ENCODE measurements around the gene PRKAR2B.

GRCh38 chr7:107161415-107161814, 116.9 kb downstream of the PRKAR2B start:
- TF ChIP-seq CTCF (IDR thresholded peaks at IDR 0.05), result no peak
- no peak for TF ChIP-seq POLR2A (IDR thresholded peaks at IDR 0.05)

All from uterus (tissue), 2 donors.